WTC11 (cell line): ENCODE results near the gene ASPM. TPM values are rescaled to one million over a fixed set of nuclear protein-coding genes. Genes with fewer than 3 reads are reported as not detected.

Experiments
- ATAC-seq: fragments of 200-7000 bp; cut with Tn5 transposase; 2 replicates; pipeline ENCODE4 v1.10.0; 2021; ENCODE audit warnings: mild to moderate bottlenecking, moderate library complexity
- Bru-seq: library from RNA; stranded (reverse); fragments of 400-500 nt; gene quantifications from one replicate; lab custom pipeline; 2021; lab: Mats Ljungman, UMichigan
- CTCF ChIA-PET: fragments of 300-600 bp; sonication (Branson Sonifier 250); formaldehyde crosslinking; loops from one replicate; lab custom pipeline; 2021; ENCODE audit warnings: antibody characterized with exemption; lab: Charles Lee
- POLR2A ChIA-PET: fragments of 350-600 bp; sonication (Branson Sonifier 250); formaldehyde crosslinking; loops from one replicate; lab custom pipeline; 2021; ENCODE audit warnings: antibody characterized with exemption; lab: Charles Lee
- DNase-seq: peaks from one replicate; pipeline ENCODE4 v3.0.0; 2021; ENCODE audit warnings: low spot score
- H3K27ac Mint-ChIP-seq: 2 replicates; pipeline ENCODE4 v1.8.0; 2021; ENCODE audit warnings: mixed read lengths
- H3K27me3 Mint-ChIP-seq: 2 replicates; pipeline ENCODE4 v1.8.0; 2021; ENCODE audit warnings: low read depth, mild to moderate bottlenecking, moderate library complexity, mixed read lengths
- H3K36me3 Mint-ChIP-seq: 2 replicates; pipeline ENCODE4 v1.8.0; 2021; ENCODE audit warnings: mixed read lengths
- H3K4me1 Mint-ChIP-seq: 2 replicates; pipeline ENCODE4 v1.8.0; 2022; ENCODE audit warnings: mixed read lengths
- H3K4me3 Mint-ChIP-seq: 2 replicates; pipeline ENCODE4 v1.8.0; 2021; ENCODE audit warnings: mild to moderate bottlenecking, moderate library complexity, mixed read lengths
- H3K9me3 Mint-ChIP-seq: 2 replicates; pipeline ENCODE4 v1.8.0; 2021; ENCODE audit warnings: mixed read lengths
- CREB1 ChIP-seq: sonication (generic); formaldehyde crosslinking; IDR thresholded peaks from 2 replicates; pipeline ENCODE4 v1.8.0; 2023; ENCODE audit warnings: mild to moderate bottlenecking, missing genetic modification reagents
- ETV6 ChIP-seq: sonication (generic); formaldehyde crosslinking; IDR thresholded peaks from 2 replicates; pipeline ENCODE4 v1.8.1; 2022; ENCODE audit warnings: mild to moderate bottlenecking, missing genetic modification reagents
- GABPB1 ChIP-seq: sonication (generic); formaldehyde crosslinking; IDR thresholded peaks from 2 replicates; pipeline ENCODE4 v1.8.1; 2023; ENCODE audit warnings: mild to moderate bottlenecking, missing genetic modification reagents
- IRF2 ChIP-seq: sonication (generic); formaldehyde crosslinking; IDR thresholded peaks from 2 replicates; pipeline ENCODE4 v1.8.0; 2022; ENCODE audit warnings: low read depth, missing genetic modification reagents, borderline replicate concordance
- JUN ChIP-seq: sonication (generic); formaldehyde crosslinking; IDR thresholded peaks from 2 replicates; pipeline ENCODE4 v1.8.0; 2023; ENCODE audit warnings: mild to moderate bottlenecking, missing genetic modification reagents
- MYBL2 ChIP-seq: sonication (generic); formaldehyde crosslinking; IDR thresholded peaks from 2 replicates; pipeline ENCODE4 v1.8.1; 2023; ENCODE audit warnings: mild to moderate bottlenecking, moderate library complexity, missing genetic modification reagents
- NFATC4 ChIP-seq: fragments of 250-450 bp; sonication (Bioruptor Pico); IDR thresholded peaks from 2 replicates; pipeline ENCODE4 v1.9.0; 2021; ENCODE audit warnings: mild to moderate bottlenecking
- NFYB ChIP-seq: sonication (generic); formaldehyde crosslinking; conservative IDR thresholded peaks from 2 replicates; pipeline ENCODE4 v1.8.0; 2022; ENCODE audit warnings: low read depth, missing genetic modification reagents
- PRRX2 ChIP-seq: fragments of 250-450 bp; sonication (Bioruptor Pico); IDR thresholded peaks from 2 replicates; pipeline ENCODE4 v1.8.0; 2021; ENCODE audit warnings: mild to moderate bottlenecking
- SMAD4 ChIP-seq: sonication (generic); formaldehyde crosslinking; IDR thresholded peaks from 2 replicates; pipeline ENCODE4 v1.8.0; 2022; ENCODE audit warnings: mild to moderate bottlenecking, missing genetic modification reagents
- SOX15 ChIP-seq: fragments of 250-450 bp; sonication (Bioruptor Pico); IDR thresholded peaks from 2 replicates; pipeline ENCODE4 v1.9.0; 2021; ENCODE audit warnings: mild to moderate bottlenecking
- SP1 ChIP-seq: sonication (generic); formaldehyde crosslinking; conservative IDR thresholded peaks from 2 replicates; pipeline ENCODE4 v1.8.1; 2022; ENCODE audit warnings: missing genetic modification reagents
- TCF7 ChIP-seq: sonication (generic); formaldehyde crosslinking; IDR thresholded peaks from 2 replicates; pipeline ENCODE4 v1.8.0; 2022; ENCODE audit warnings: mild to moderate bottlenecking, low read depth, missing genetic modification reagents, moderate library complexity
- TEAD4 ChIP-seq: sonication (generic); formaldehyde crosslinking; IDR thresholded peaks from 2 replicates; pipeline ENCODE4 v1.8.0; 2022; ENCODE audit warnings: mild to moderate bottlenecking, missing genetic modification reagents
- ZNF396 ChIP-seq: fragments of 250-450 bp; sonication (Bioruptor Pico); IDR thresholded peaks from 2 replicates; pipeline ENCODE4 v1.8.0; 2021; ENCODE audit warnings: mild to moderate bottlenecking, moderate library complexity, borderline replicate concordance
- long read RNA-seq, 3 experiments: library from RNA in 1 of 3; library from capped mRNA in 1 of 3; library from polyadenylated mRNA in 1 of 3; unstranded in 2 of 3; stranded (forward) in 1 of 3; transcript quantifications; one replicate each; pipeline ENCODE4 v2.0.0, GENCODE V29; 2021
- total RNA-seq: library from RNA; stranded (reverse); gene quantifications from 3 replicates; pipeline ENCODE4 v1.2.3, GENCODE V29; 2021
- TF ChIP-seq, protein P1 (sequence below): sonication (generic); formaldehyde crosslinking; IDR thresholded peaks from 2 replicates; pipeline ENCODE4 v1.8.0; 2022; ENCODE audit warnings: mild to moderate bottlenecking, missing genetic modification reagents
- TF ChIP-seq, protein P2 (sequence below): fragments of 250-450 bp; sonication (Bioruptor Pico); IDR thresholded peaks from 2 replicates; pipeline ENCODE4 v2.1.2; 2022; ENCODE audit warnings: mild to moderate bottlenecking, moderate library complexity
- TF ChIP-seq, protein P3 (sequence below): sonication (generic); formaldehyde crosslinking; IDR thresholded peaks from 2 replicates; pipeline ENCODE4 v1.8.1; 2023; ENCODE audit warnings: mild to moderate bottlenecking, missing genetic modification reagents, moderate library complexity
- TF ChIP-seq, protein P4 (sequence below): sonication (generic); formaldehyde crosslinking; IDR thresholded peaks from 2 replicates; pipeline ENCODE4 v1.8.1; 2022; ENCODE audit warnings: low read depth, mild to moderate bottlenecking, moderate library complexity, missing genetic modification reagents, borderline replicate concordance
- TF ChIP-seq, protein P5 (sequence below): sonication (generic); formaldehyde crosslinking; IDR thresholded peaks from 2 replicates; pipeline ENCODE4 v1.8.1; 2022; ENCODE audit warnings: missing genetic modification reagents, borderline replicate concordance
- TF ChIP-seq, protein P6 (sequence below): sonication (generic); formaldehyde crosslinking; IDR thresholded peaks from 2 replicates; pipeline ENCODE4 v1.8.1; 2022; ENCODE audit warnings: low read depth, missing genetic modification reagents, borderline replicate concordance

Gene ASPM, protein sequence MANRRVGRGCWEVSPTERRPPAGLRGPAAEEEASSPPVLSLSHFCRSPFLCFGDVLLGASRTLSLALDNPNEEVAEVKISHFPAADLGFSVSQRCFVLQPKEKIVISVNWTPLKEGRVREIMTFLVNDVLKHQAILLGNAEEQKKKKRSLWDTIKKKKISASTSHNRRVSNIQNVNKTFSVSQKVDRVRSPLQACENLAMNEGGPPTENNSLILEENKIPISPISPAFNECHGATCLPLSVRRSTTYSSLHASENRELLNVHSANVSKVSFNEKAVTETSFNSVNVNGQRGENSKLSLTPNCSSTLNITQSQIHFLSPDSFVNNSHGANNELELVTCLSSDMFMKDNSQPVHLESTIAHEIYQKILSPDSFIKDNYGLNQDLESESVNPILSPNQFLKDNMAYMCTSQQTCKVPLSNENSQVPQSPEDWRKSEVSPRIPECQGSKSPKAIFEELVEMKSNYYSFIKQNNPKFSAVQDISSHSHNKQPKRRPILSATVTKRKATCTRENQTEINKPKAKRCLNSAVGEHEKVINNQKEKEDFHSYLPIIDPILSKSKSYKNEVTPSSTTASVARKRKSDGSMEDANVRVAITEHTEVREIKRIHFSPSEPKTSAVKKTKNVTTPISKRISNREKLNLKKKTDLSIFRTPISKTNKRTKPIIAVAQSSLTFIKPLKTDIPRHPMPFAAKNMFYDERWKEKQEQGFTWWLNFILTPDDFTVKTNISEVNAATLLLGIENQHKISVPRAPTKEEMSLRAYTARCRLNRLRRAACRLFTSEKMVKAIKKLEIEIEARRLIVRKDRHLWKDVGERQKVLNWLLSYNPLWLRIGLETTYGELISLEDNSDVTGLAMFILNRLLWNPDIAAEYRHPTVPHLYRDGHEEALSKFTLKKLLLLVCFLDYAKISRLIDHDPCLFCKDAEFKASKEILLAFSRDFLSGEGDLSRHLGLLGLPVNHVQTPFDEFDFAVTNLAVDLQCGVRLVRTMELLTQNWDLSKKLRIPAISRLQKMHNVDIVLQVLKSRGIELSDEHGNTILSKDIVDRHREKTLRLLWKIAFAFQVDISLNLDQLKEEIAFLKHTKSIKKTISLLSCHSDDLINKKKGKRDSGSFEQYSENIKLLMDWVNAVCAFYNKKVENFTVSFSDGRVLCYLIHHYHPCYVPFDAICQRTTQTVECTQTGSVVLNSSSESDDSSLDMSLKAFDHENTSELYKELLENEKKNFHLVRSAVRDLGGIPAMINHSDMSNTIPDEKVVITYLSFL (N-terminal part only)
- total RNA-seq (39.0 to 44.5 TPM (median 40.5 TPM) in 3 replicates), Bru-seq, nascent RNA (percentile 95 among the genes with signal in this experiment)
- long read RNA-seq, experiment 1, full-length matches to known transcripts, result 20 of 142 reads
- long read RNA-seq, experiment 1, partial matches to known transcripts, result 107 of 142 reads
- long read RNA-seq, experiment 1, other reads (novel, unspliced or antisense), result 15 of 142 reads
- long read RNA-seq, experiment 2, partial matches to known transcripts, result 43 of 62 reads
- long read RNA-seq, experiment 2, other reads (novel, unspliced or antisense), result 19 of 62 reads
- long read RNA-seq, experiment 3, partial matches to known transcripts, result 2 of 2 reads
- long read RNA-seq, experiment 3, other reads (novel, unspliced or antisense), result 0 of 2 reads

DNA sequence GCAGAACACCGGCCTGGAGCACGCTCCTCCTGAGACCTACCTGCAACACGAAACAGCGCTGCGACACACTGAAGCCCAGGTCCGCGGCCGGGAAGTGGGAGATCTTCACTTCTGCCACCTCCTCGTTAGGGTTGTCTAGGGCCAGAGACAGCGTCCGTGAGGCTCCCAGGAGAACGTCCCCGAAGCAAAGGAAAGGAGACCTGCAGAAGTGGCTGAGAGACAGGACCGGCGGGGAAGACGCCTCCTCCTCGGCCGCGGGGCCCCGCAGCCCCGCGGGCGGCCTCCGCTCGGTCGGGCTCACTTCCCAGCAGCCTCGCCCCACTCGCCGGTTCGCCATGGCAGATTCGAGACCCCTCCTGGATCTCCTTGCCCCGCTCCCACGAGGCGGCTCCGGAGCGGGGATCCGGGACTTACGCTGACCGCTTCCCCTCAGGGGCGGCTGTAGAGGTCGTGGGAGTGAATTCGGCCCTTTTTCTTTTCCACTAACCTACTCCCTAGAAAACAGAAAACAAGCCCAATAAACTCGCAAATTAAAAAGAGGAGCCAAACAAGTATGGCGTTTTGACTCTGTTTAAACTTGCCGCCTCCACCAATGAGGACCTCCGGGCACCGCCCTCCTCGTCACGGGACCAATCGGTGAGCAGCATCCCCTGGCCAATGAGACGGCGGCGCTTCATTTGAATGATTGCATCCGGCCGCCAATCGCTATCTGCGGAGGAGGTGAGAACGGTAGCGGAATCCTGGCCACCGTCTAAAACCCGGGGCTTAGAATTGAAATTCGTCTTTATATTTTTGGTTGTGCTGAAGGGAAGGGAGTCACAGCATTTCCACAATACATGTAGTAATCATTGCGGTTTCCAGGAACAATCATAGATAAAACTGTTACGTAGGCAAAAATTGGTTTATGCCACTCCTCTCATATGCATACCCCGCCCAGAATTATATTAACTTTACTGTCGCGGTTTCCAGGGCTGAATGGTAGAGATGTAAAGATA, at the start of gene ASPM:
Gene ASPM (minus strand): TSS at position 569 of the 995 bp plus-strand sequence. CDS start 232 bp downstream, at position 337.
- DNase-seq (peak; percentile 95), ATAC-seq (peak; percentile 99)
- peak within 1 kb of the TSS; percentile 93 for H3K27ac Mint-ChIP-seq
- peaks cover 18% of the 10 kb centered on the region for H3K36me3 Mint-ChIP-seq
- no peaks in the 10 kb centered on the region for H3K27me3 Mint-ChIP-seq
- ChIA-PET POLR2A (no interaction called here), CTCF (no interaction called here)
- no peaks in the 10 kb centered on the region for H3K9me3 Mint-ChIP-seq
- H3K4me3 Mint-ChIP-seq, result peak within 1 kb of the TSS; percentile 97
- TF ChIP-seq, protein P1, sequence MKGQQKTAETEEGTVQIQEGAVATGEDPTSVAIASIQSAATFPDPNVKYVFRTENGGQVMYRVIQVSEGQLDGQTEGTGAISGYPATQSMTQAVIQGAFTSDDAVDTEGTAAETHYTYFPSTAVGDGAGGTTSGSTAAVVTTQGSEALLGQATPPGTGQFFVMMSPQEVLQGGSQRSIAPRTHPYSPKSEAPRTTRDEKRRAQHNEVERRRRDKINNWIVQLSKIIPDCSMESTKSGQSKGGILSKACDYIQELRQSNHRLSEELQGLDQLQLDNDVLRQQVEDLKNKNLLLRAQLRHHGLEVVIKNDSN (CRISPR knock-in tag), result peak; percentile 58; the same call in 1 of the 2 replicates
- TF ChIP-seq TEAD4 (CRISPR knock-in tag) (no peak), MYBL2 (CRISPR knock-in tag) (peak; percentile 88), GABPB1 (peak; percentile 73), CREB1 (CRISPR knock-in tag) (no peak), SP1 (CRISPR knock-in tag) (peak; percentile 51; the same call in 1 of the 2 replicates), NFYB (CRISPR knock-in tag) (peak; percentile 92)
- TF ChIP-seq, protein P2, sequence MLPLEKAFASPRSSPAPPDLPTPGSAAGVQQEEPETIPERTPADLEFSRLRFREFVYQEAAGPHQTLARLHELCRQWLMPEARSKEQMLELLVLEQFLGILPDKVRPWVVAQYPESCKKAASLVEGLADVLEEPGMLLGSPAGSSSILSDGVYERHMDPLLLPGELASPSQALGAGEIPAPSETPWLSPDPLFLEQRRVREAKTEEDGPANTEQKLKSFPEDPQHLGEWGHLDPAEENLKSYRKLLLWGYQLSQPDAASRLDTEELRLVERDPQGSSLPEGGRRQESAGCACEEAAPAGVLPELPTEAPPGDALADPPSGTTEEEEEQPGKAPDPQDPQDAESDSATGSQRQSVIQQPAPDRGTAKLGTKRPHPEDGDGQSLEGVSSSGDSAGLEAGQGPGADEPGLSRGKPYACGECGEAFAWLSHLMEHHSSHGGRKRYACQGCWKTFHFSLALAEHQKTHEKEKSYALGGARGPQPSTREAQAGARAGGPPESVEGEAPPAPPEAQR, result no peak
- TF ChIP-seq, protein P3, sequence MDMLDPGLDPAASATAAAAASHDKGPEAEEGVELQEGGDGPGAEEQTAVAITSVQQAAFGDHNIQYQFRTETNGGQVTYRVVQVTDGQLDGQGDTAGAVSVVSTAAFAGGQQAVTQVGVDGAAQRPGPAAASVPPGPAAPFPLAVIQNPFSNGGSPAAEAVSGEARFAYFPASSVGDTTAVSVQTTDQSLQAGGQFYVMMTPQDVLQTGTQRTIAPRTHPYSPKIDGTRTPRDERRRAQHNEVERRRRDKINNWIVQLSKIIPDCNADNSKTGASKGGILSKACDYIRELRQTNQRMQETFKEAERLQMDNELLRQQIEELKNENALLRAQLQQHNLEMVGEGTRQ (CRISPR knock-in tag), result peak; percentile 62
- TF ChIP-seq, protein P4, sequence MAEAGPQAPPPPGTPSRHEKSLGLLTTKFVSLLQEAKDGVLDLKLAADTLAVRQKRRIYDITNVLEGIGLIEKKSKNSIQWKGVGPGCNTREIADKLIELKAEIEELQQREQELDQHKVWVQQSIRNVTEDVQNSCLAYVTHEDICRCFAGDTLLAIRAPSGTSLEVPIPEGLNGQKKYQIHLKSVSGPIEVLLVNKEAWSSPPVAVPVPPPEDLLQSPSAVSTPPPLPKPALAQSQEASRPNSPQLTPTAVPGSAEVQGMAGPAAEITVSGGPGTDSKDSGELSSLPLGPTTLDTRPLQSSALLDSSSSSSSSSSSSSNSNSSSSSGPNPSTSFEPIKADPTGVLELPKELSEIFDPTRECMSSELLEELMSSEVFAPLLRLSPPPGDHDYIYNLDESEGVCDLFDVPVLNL (CRISPR knock-in tag), result peak; percentile 30; the same call in 1 of the 2 replicates
- H3K4me1 Mint-ChIP-seq, result peaks cover 12% of the 10 kb centered on the region; the same call in 1 of the 2 replicates

DNA sequence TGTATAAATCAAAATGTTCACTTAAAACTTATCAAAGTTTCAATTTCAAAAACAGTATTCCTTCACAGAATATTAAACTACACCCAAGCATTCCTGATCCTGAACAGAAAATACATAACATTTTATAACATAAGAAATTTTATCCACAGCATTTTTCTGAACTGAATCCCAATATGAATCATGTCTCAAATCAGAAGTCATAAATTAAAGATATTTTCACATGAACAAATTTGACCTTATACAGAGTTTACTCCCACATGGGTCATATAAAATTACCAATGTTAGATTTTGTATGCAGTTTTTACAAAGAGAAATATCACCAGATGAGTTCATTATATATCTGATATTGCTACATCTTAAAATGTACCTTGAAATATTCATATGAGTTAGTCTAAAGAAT, 48.6 kb upstream of the ASPM start:
- CTCF ChIA-PET, result no interaction called here
- TF ChIP-seq IRF2 (CRISPR knock-in tag) (no peak), NFATC4 (CRISPR knock-in tag) (no peak), ZNF396 (CRISPR knock-in tag) (no peak), JUN (CRISPR knock-in tag) (no peak), TCF7 (no peak), PRRX2 (CRISPR knock-in tag) (no peak), SMAD4 (CRISPR knock-in tag) (no peak), ETV6 (no peak), SOX15 (CRISPR knock-in tag) (no peak)
- TF ChIP-seq, protein P5, sequence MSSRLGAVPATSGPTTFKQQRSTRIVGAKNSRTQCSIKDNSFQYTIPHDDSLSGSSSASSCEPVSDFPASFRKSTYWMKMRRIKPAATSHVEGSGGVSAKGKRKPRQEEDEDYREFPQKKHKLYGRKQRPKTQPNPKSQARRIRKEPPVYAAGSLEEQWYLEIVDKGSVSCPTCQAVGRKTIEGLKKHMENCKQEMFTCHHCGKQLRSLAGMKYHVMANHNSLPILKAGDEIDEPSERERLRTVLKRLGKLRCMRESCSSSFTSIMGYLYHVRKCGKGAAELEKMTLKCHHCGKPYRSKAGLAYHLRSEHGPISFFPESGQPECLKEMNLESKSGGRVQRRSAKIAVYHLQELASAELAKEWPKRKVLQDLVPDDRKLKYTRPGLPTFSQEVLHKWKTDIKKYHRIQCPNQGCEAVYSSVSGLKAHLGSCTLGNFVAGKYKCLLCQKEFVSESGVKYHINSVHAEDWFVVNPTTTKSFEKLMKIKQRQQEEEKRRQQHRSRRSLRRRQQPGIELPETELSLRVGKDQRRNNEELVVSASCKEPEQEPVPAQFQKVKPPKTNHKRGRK, result no peak
- TF ChIP-seq, protein P6, sequence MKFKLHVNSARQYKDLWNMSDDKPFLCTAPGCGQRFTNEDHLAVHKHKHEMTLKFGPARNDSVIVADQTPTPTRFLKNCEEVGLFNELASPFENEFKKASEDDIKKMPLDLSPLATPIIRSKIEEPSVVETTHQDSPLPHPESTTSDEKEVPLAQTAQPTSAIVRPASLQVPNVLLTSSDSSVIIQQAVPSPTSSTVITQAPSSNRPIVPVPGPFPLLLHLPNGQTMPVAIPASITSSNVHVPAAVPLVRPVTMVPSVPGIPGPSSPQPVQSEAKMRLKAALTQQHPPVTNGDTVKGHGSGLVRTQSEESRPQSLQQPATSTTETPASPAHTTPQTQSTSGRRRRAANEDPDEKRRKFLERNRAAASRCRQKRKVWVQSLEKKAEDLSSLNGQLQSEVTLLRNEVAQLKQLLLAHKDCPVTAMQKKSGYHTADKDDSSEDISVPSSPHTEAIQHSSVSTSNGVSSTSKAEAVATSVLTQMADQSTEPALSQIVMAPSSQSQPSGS (CRISPR knock-in tag), result no peak

More for the DNA sequence above, 48.6 kb upstream of the ASPM start:
- POLR2A ChIA-PET, result no interaction called here
- DNase-seq (no peak), ATAC-seq (no peak)
- H3K27ac Mint-ChIP-seq, result no peak overlapping the region
- no peak overlapping the region for H3K4me3 Mint-ChIP-seq
- H3K36me3 Mint-ChIP-seq, result 0 out of 2 replicates have a peak, but pooled peaks cover 3% of the 10 kb centered on the region
- peaks cover 46% of the 10 kb centered on the region for H3K4me1 Mint-ChIP-seq
- no peaks in the 10 kb centered on the region for H3K27me3 Mint-ChIP-seq
- no peaks in the 10 kb centered on the region for H3K9me3 Mint-ChIP-seq
